ENCODE measurements around the gene SHB. TPM values are rescaled to one million over a fixed set of nuclear protein-coding genes. Genes with fewer than 3 reads are reported as not detected.

SHB gene
- total and polyA plus RNA-seq, 2 of the 13 experiments (the other 11 are each of a cell fraction or from before 2014, with no cell fraction given), result 19.4 to 20.7 TPM

GRCh38 chr9:38075272-38075671, 6.2 kb upstream of the SHB start:
- no peak overlapping the region for H2AFZ ChIP-seq (ENCODE audit: low read length)

More at GRCh38 chr9:38075272-38075671, 6.2 kb upstream of the SHB start:
- no peaks in the 10 kb centered on the region for H3K79me2 ChIP-seq (ENCODE audit: insufficient read depth, low read length)
- CTCF ChIA-PET (ENCODE audit: low intra/inter-chr PET ratio, low total read pairs), result no interaction called here
- H3K9ac ChIP-seq (ENCODE audit: insufficient read depth, low read depth, low read length), result no peak overlapping the region
- no peaks in the 10 kb centered on the region for H3K9me3 ChIP-seq (ENCODE audit: low read length)
- no peaks in the 10 kb centered on the region for H4K20me1 ChIP-seq (ENCODE audit: insufficient read depth, low read length)
- ATAC-seq (no peak), FAIRE-seq (no peak), DNase-seq (ENCODE audit: low spot score) (no peak)
- 0 out of 2 replicates have a peak overlapping the region, but pooled peaks have one; percentile 68 for H3K4me2 ChIP-seq (ENCODE audit: low read depth, low read length)
- H3K4me3 ChIP-seq (replicated peaks in 1 of 3; ENCODE audit: insufficient read depth in 1 of 3, low read depth in 2 of 3, low read length in 3 of 3), result no peak overlapping the region
- no TSS peak for BruUV-seq (replicated peaks)
- peaks cover 49% of the 10 kb centered on the region for H3K4me1 ChIP-seq (ENCODE audit: insufficient read depth, low read length)
- no peak overlapping the region for H3K27ac ChIP-seq (ENCODE audit: extremely low read length, insufficient read depth, low read length)
- POLR2A ChIA-PET, result no interaction called here
- WGBS (ENCODE audit: low lambda C conversion rate), result 90% methylated on average over 20 of the region's 34 CpGs
- intact Hi-C loops (cut with micrococcal nuclease; ENCODE audit: unreplicated experiment), result no loop called here
- no peaks in the 10 kb centered on the region for H3K36me3 ChIP-seq (replicated peaks in 1 of 2; ENCODE audit: control insufficient read depth in 1 of 2, insufficient read depth in 2 of 2, low read length in 2 of 2)
- no peak for TF ChIP-seq ZNF777 (CRISPR knock-in tag; IDR thresholded peaks at IDR 0.05)
- TF ChIP-seq ZNF331 (CRISPR knock-in tag; IDR thresholded peaks at IDR 0.05), result no peak
- 0 out of 2 replicates have a peak, but pooled peaks have one; percentile 5 for TF ChIP-seq ZNF687 (CRISPR knock-in tag; IDR thresholded peaks at IDR 0.05)
- no peak for TF ChIP-seq GLMP (CRISPR knock-in tag; IDR thresholded peaks at IDR 0.05; ENCODE audit: borderline replicate concordance)
- no peak for TF ChIP-seq ZNF282 (IDR thresholded peaks at IDR 0.05; ENCODE audit: partially characterized antibody)
- no peak for TF ChIP-seq ZNF816 (CRISPR knock-in tag; IDR thresholded peaks at IDR 0.05; ENCODE audit: borderline replicate concordance)
- no peak for TF ChIP-seq HDAC1 (CRISPR knock-in tag; IDR thresholded peaks at IDR 0.05)
- peaks cover 0 to 3% of the 10 kb centered on the region in 2 experiments; a peak in 1 of 5 replicates for H3K27me3 ChIP-seq (ENCODE audit: control insufficient read depth in 1 of 2, insufficient read depth in 2 of 2, low read length in 2 of 2)
- in situ Hi-C loops (cut with HindIII; ENCODE audit: extremely low pct_ligation_motif_present, low pct_unique_long_range_greater_than_20kb), result no loop called here

Measured in HepG2 (cell line).